ENCODE data around the gene CLEC20A.

The CLEC20A gene

GRCh38 chr1:178472531-178472930 lies 24.2 kb downstream of the CLEC20A start:
- DNase-seq (ENCODE audit: low read depth in 2 of 2), result no peak

- no peak for DNase-seq (ENCODE audit: low read depth in 2 of 2)
These were observed 26.3 kb downstream of the CLEC20A start for GRCh38 chr1:178470411-178470960.

- no peak for DNase-seq (ENCODE audit: low read depth in 2 of 2)
These were observed 28.9 kb downstream of the CLEC20A start for GRCh38 chr1:178467837-178468236.

GRCh38 chr1:178465011-178465410 lies 31.8 kb downstream of the CLEC20A start:
- no peak for DNase-seq (ENCODE audit: low read depth in 2 of 2)

- DNase-seq (ENCODE audit: low read depth in 2 of 2), result no peak
These were observed 32.2 kb downstream of the CLEC20A start for GRCh38 chr1:178464566-178464965.

GRCh38 chr1:178464141-178464540 lies 32.6 kb downstream of the CLEC20A start:
- DNase-seq (ENCODE audit: low read depth in 2 of 2), result no peak

GRCh38 chr1:178461701-178462100 lies 35.1 kb downstream of the CLEC20A start:
- no peak for DNase-seq (ENCODE audit: low read depth in 2 of 2)

GRCh38 chr1:178461104-178461503 lies 35.7 kb downstream of the CLEC20A start:
- DNase-seq (ENCODE audit: low read depth in 2 of 2), result no peak

- DNase-seq (ENCODE audit: low read depth in 2 of 2), result no peak
These were observed 38.6 kb downstream of the CLEC20A start for GRCh38 chr1:178458203-178458602.

GRCh38 chr1:178457651-178458050 lies 39.1 kb downstream of the CLEC20A start:
- DNase-seq (ENCODE audit: low read depth in 2 of 2), result no peak

- no peak for DNase-seq (ENCODE audit: low read depth in 2 of 2)
These were observed 40.3 kb downstream of the CLEC20A start for GRCh38 chr1:178456472-178456871.

GRCh38 chr1:178452013-178452412 lies 44.8 kb downstream of the CLEC20A start:
- no peak for DNase-seq (ENCODE audit: low read depth in 2 of 2)

- no peak for DNase-seq (ENCODE audit: low read depth in 2 of 2)
These were observed 45.2 kb downstream of the CLEC20A start for GRCh38 chr1:178451529-178451928.

GRCh38 chr1:178450871-178451270 lies 45.9 kb downstream of the CLEC20A start:
- DNase-seq (ENCODE audit: low read depth in 2 of 2), result no peak

GRCh38 chr1:178442925-178443324 lies 53.8 kb downstream of the CLEC20A start:
- DNase-seq (ENCODE audit: low read depth in 2 of 2), result no peak

GRCh38 chr1:178438432-178438831 lies 58.3 kb downstream of the CLEC20A start:
- DNase-seq (ENCODE audit: low read depth in 2 of 2), result no peak

GRCh38 chr1:178436899-178437298 lies 59.9 kb downstream of the CLEC20A start:
- DNase-seq (ENCODE audit: low read depth in 2 of 2), result no peak

GRCh38 chr1:178434899-178435435 lies 61.8 kb downstream of the CLEC20A start:
- no peak for DNase-seq (ENCODE audit: low read depth in 2 of 2)

- DNase-seq (ENCODE audit: low read depth in 2 of 2), result no peak
These were observed 62.4 kb downstream of the CLEC20A start for GRCh38 chr1:178434360-178434759.

All from stimulated activated CD4-positive, alpha-beta T cell treated with anti-CD3 and anti-CD28 coated beads, Interleukin-12 subunit alpha, Interleukin-12 subunit beta, amount 100 ng/mL, for 24 hours (primary cell).